ENCODE measurements around the gene ADORA2A. TPM values are rescaled to one million over a fixed set of nuclear protein-coding genes. Genes with fewer than 3 reads are reported as not detected.
A peak's percentile ranks its signal among the peaks of the same experiment; 100 is the strongest.

ADORA2A gene
- polyA plus RNA-seq, 1 donor (not counting 4 experiments of a cell fraction or from before 2014, with no cell fraction given) = 0.20 TPM

GRCh38 chr22:24428751-24429410 is 1.5 kb downstream of the ADORA2A start:
- Histone ChIP-seq H3K9me3 (ENCODE audit: control insufficient read depth, low read depth, low read length) (no peaks in the 10 kb centered on the region), H2AFZ (ENCODE audit: control insufficient read depth, low read length) (no peak overlapping the region), H4K20me1 (ENCODE audit: control insufficient read depth, extremely low read depth, insufficient read depth, low read length) (no peaks in the 10 kb centered on the region), H3K4me2 (ENCODE audit: control insufficient read depth, extremely low read depth, insufficient read depth, low read depth, low read length) (no peak overlapping the region), H3K9me1 (ENCODE audit: control insufficient read depth, extremely low read depth, insufficient read depth, low read length) (no peaks in the 10 kb centered on the region), H3K9ac (ENCODE audit: control insufficient read depth, extremely low read depth, insufficient read depth, low read length) (no peak overlapping the region), H3K27ac (ENCODE audit: control insufficient read depth, insufficient read depth, low read length) (no peak overlapping the region), H3K4me1 (ENCODE audit: control insufficient read depth, extremely low read depth, insufficient read depth, low read length) (peaks cover 27% of the 10 kb centered on the region), H3K79me2 (ENCODE audit: control insufficient read depth, insufficient read depth, low read length) (no peaks in the 10 kb centered on the region), H3K36me3 (ENCODE audit: control insufficient read depth in 2 of 2, extremely low read depth in 1 of 2, insufficient read depth in 2 of 2, low read length in 2 of 2) (no peaks in the 10 kb centered on the region), H3K4me3 (ENCODE audit: control insufficient read depth in 2 of 3, extremely low read depth in 1 of 3, insufficient read depth in 2 of 3, low read depth in 1 of 3, low read length in 3 of 3) (no peak overlapping the region), H3K27me3 (ENCODE audit: control insufficient read depth, extremely low read depth, insufficient read depth, low read length) (peaks cover 37% of the 10 kb centered on the region)
- dilution Hi-C loops (cut with MboI; ENCODE audit: extremely low pct_ligation_motif_present, low sequenced_read_pairs) = no loop called here
- TF ChIP-seq EZH2 (IDR thresholded peaks at IDR 0.05; ENCODE audit: low read length) (no peak), CTCF (optimal IDR thresholded peaks at IDR 0.05 in 1 of 3, IDR thresholded peaks at IDR 0.05 in 1 of 3, conservative IDR thresholded peaks at IDR 0.05 in 1 of 3; ENCODE audit: extremely low read depth in 1 of 3, insufficient read depth in 2 of 3, low read length in 3 of 3) (no peak)
- no peak for DNase-seq (ENCODE audit: low read depth, low spot score)
- no peak for FAIRE-seq

- peak; percentile 73 for FAIRE-seq
- Histone ChIP-seq H3K9me3 (ENCODE audit: control insufficient read depth, low read depth, low read length) (no peaks in the 10 kb centered on the region), H3K27ac (ENCODE audit: control insufficient read depth, insufficient read depth, low read length) (no peak overlapping the region)
These were observed 2.3 kb downstream of the ADORA2A start for GRCh38 chr22:24429411-24430365.

More at GRCh38 chr22:24429411-24430365, 2.3 kb downstream of the ADORA2A start:
- peak; percentile 25 for DNase-seq (ENCODE audit: low read depth, low spot score)
- no peak overlapping the region for H3K4me2 ChIP-seq (ENCODE audit: control insufficient read depth, extremely low read depth, insufficient read depth, low read depth, low read length)
- no peak for TF ChIP-seq EZH2 (IDR thresholded peaks at IDR 0.05; ENCODE audit: low read length)
- TF ChIP-seq CTCF (optimal IDR thresholded peaks at IDR 0.05 in 1 of 3, IDR thresholded peaks at IDR 0.05 in 1 of 3, conservative IDR thresholded peaks at IDR 0.05 in 1 of 3; ENCODE audit: extremely low read depth in 1 of 3, insufficient read depth in 2 of 3, low read length in 3 of 3) = no peak
- no peaks in the 10 kb centered on the region for H3K36me3 ChIP-seq (ENCODE audit: control insufficient read depth in 2 of 2, extremely low read depth in 1 of 2, insufficient read depth in 2 of 2, low read length in 2 of 2)
- no peak overlapping the region for H3K4me3 ChIP-seq (ENCODE audit: control insufficient read depth in 2 of 3, extremely low read depth in 1 of 3, insufficient read depth in 2 of 3, low read depth in 1 of 3, low read length in 3 of 3)
- H3K4me1 ChIP-seq (ENCODE audit: control insufficient read depth, extremely low read depth, insufficient read depth, low read length) = peaks cover 27% of the 10 kb centered on the region
- no peak overlapping the region for H3K9ac ChIP-seq (ENCODE audit: control insufficient read depth, extremely low read depth, insufficient read depth, low read length)
- H3K9me1 ChIP-seq (ENCODE audit: control insufficient read depth, extremely low read depth, insufficient read depth, low read length) = no peaks in the 10 kb centered on the region
- H4K20me1 ChIP-seq (ENCODE audit: control insufficient read depth, extremely low read depth, insufficient read depth, low read length) = no peaks in the 10 kb centered on the region
- dilution Hi-C loops (cut with MboI; ENCODE audit: extremely low pct_ligation_motif_present, low sequenced_read_pairs) = no loop called here
- H3K27me3 ChIP-seq (ENCODE audit: control insufficient read depth, extremely low read depth, insufficient read depth, low read length) = peaks cover 29% of the 10 kb centered on the region
- H2AFZ ChIP-seq (ENCODE audit: control insufficient read depth, low read length) = no peak overlapping the region
- no peaks in the 10 kb centered on the region for H3K79me2 ChIP-seq (ENCODE audit: control insufficient read depth, insufficient read depth, low read length)
